Measurements from ENCODE around the gene UGT3A2. TPM values are rescaled to one million over a fixed set of nuclear protein-coding genes. Genes with fewer than 3 reads are reported as not detected.
A peak's percentile ranks its signal among the peaks of the same experiment; 100 is the strongest.

The UGT3A2 gene
- not detected for total RNA-seq

DNA sequence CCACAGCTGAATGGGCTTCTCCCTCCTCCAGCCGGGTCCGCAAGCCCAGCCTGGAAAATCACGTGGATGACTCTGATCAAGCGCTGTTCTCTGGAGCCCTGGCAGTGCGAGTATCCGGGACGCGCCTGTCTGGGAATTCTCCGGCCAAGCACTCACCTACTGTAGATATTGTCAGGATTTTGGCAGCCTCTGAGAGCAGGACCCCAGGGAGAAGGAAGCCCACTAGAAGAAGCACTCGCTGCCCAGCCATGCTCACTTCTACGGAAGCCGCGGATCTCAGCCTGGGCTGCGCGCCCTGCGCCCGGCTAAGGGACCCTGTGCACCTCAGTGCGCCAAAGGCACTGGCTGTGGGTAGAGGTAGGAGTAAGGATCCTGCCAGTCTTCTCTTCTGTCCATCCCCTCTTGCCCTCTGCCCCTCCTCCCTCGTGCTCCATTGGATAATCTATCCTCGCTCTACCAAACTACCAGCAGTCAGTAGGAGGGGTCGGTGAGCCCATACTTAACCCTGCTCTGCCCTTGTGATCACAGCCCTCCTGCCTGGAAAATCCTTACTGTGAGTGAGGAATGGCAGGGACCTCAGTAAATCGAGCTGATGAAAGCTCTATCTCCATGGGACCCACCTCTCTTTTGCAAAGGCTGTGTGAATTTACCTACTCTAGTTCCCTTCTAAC, at the start of gene UGT3A2:
Gene UGT3A2, minus strand, starts transcription at position 343 of the 671 bp plus-strand sequence. Its CDS starts 93 bp downstream, at position 250.
- ATAC-seq, result no peak

- ATAC-seq, result no peak
Measured at GRCh38 chr5:36111238-36111637, 44.6 kb upstream of the UGT3A2 start.

DNA sequence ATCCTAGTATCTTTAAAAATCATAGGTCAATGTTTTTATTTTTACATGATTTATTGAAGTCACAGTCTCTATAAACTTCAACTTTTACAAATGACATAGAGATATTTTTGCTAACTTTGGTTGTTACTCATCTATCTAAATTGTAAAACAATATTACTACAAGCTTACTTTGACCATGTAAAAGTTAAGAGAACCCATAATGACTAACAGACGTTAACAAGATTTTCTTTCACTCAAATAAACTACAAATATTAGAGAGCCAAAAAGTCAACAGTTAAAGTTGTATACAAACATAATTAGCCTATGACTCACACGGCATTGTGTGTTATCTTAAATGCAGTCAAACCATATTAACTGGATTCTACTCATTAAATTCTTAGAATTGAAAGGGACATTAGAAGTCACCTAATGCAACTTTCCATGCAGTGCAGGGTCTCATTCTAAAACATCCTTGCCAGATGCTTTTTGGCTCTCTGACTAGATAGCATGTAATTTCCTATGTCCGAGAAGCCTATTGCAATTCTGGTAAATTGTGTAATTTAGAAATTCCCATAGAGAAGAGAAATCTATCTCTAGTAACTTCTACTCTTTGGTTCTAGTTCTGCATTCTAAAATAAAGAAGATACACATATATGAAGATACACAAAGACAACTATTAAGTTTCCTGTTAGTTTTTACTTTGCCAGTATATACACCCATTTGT, 42.2 kb upstream of the UGT3A2 start:
- ATAC-seq, result no peak

DNA sequence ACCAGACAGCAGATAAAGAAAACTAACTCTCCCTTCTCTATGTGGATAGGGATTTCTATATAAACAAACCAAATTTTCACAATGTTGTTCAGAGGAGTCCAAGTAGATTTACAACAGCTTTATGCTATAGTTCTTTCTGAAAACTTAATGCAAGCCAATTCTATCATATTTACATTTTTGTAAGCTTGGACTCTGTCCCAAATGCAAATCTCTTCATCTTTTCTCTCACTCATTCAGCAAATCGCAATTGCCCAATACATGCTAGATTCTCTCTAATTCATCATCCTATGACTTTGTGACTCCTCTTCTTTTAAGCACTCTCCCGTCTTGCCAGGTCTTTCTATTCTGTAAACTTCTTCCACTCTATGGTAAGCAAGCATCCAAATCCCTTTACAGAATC, 39.1 kb upstream of the UGT3A2 start:
- ATAC-seq, result no peak

DNA sequence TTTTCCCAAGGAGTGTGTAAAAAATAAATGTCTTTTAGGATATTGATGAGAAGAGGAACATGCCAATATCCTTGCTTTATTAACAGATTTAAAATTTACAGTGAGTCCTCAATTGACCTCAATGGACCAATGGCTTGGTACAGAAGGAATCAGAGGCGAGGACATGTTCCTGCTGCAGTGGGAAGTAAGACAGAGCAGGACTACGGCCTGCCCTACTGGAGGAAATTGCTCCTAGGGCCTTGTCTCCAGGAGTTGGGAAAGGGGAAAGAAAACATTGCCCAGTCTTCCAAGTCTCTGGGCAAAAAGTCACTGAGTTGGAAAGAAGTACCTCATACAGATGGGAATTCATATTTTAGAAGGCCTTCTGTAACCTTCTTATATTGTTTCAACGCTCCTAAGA, 33.1 kb upstream of the UGT3A2 start:
- ATAC-seq, result no peak

DNA sequence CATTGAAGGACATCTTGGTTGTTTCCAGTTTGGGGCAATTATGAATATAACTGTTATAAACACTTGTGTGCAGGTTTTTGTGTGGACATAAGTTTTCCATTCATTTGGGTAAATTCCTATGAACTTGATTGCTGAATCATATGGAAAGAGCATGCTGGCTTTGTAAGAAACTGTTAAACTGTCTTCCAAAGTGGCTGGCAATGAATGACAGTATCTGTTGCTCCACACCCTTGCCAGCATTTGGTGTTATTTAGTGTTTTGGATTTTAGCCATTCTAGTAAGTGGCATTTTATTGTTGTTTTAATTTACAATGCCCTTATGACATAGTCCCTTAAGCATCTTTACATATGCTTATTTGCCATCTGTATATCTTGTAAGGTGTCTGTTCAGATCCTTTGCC, 29.8 kb upstream of the UGT3A2 start:
- no peak for ATAC-seq

DNA sequence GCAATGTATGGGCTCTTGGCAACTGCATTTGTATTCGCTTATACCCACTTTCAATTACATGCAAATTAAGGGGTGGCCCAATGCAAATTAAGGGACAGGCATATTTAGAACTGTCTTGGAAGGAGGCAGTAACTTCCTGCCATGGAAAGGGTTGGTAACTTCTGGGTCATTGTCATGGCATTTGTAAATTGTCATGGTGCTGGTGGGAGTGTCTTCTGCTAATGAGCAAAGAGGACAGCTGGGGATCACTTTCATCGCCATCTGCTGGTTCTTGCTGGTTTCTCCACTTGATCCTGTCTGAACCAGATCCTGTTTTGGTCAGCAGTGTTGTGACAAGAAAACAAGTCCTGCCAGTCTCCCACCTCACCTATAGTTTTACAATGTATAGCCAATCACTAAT, 23.3 kb upstream of the UGT3A2 start:
- ATAC-seq, result peak; percentile 80

- peak; percentile 79 for ATAC-seq
Measured at GRCh38 chr5:36079200-36079781, 12.6 kb upstream of the UGT3A2 start.

- no peak for ATAC-seq
Measured at GRCh38 chr5:36078430-36078829, 11.7 kb upstream of the UGT3A2 start.

DNA sequence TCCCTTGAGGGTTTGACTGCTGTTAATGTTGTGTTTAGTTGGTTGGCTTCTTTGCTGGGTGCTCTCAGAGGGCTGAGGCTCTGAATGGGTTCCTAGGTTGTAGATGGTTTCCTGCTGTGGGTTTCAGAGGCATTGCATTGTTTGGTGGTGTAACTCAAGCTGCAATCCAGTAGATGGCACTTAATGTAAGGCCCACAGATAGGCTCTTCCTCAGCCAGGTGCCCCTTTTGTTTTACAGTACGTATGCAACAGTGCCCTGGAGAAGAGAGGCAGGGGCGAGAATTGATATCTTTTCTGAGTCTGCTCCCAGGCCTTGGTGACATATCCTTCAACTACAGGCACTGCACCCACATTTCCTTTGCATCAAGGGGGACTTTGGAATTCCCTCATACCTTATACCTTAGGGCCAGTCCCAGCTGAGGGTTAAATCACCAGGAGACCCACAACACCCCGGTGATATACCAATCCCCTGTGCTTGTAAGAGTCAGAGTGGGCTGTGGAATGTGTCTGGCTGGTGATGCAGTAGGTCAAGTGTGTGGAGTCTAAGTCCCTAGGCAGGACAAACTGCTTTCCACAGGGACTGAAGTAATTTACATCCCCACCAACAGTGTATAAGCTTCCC, 7.0 kb upstream of the UGT3A2 start:
- ATAC-seq, result no peak

DNA sequence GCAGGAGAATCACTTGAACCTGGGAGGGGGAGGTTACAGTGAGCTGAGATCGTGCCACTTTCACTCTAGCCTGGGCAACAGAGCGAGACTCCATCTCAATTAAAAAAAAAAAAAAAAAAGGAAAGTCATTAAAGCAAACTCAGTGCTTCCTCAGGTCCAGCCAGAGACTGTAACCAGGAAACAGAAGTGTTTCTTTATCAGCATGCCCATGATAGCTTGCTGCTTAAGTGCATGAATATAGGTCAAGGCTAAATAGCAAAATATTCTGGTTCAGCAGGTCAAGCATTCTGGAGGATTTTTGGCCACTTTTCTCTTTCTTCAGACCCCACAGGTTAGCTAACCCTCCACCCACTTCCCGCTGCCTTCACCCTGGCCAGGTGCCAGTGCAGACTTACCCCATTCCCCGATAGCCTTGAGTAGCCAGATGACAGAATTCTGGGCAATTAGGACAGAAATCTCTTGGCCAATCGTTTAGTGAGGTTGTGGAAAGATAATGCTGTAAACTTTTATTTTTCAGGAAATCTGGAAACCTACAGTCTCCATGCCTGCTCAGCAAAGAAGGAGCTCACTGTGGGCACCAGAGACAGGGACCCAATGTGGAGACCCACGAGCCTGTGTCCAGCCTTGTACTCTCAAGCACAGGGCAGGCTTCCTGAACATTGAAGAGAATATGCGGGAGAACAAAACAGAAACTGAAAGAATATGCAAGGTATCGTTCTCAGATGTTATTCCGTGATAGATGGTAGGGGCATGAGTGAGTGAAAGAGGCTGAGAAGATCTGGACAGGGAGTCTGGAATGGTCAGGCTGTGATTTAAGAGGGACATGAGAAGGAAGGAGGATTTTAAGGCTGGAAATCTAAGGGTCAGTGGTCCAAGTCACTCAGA, 4.2 kb upstream of the UGT3A2 start:
- no peak for ATAC-seq

- ATAC-seq, result no peak
Measured at GRCh38 chr5:36068751-36069281, 2.1 kb upstream of the UGT3A2 start.

GRCh38 chr5:36066001-36066539, 612 bp downstream of the UGT3A2 start:
- ATAC-seq, result no peak

DNA sequence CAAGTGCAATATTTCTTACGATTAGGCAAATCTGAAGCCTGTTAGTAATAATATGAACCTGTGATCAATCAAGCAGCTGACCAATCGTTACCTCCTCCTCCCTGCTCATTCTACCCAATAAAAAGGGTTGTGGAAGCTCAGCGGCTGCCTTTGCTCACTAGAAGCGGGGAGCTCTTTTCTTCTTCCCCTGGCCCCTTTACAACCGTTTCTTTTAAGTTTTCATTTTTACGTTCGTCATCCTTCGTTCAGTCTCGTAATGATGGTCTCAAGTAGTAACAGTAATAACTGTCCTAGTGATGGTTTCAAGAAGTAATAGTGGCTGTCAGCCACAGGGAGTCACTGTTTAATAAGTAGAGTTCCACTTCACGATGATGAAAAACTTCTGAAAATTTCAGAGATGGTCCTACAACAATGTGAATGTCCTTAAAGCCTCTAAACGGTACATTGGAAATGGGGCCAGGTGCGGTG, 6.2 kb downstream of the UGT3A2 start:
- ATAC-seq, result no peak

- no peak for ATAC-seq
Measured at GRCh38 chr5:36059571-36060419, 6.9 kb downstream of the UGT3A2 start.

- ATAC-seq, result no peak
Measured at GRCh38 chr5:36058776-36059175, 7.9 kb downstream of the UGT3A2 start.

DNA sequence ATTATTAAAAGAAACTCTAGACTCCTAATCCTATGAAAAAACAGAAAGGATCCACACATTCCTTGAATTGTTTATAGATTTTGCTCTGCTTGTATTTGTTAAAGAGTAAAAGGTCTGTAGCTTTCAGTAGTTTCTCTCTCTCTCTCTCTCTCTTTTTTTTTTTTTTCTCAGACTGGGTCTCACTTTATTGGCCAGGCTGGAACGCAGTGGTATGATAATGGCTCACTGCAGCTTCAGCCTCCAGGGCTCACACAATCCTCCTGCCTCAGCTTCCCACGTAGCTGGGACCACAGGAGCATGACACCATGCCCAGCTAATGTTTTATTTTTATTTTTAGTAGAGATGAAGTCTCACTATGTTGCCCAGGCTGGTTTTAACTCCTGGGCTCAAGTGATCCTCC, 9.3 kb downstream of the UGT3A2 start:
- no peak for ATAC-seq

- ATAC-seq, result no peak
Measured at GRCh38 chr5:36056422-36056821, 10.3 kb downstream of the UGT3A2 start.

DNA sequence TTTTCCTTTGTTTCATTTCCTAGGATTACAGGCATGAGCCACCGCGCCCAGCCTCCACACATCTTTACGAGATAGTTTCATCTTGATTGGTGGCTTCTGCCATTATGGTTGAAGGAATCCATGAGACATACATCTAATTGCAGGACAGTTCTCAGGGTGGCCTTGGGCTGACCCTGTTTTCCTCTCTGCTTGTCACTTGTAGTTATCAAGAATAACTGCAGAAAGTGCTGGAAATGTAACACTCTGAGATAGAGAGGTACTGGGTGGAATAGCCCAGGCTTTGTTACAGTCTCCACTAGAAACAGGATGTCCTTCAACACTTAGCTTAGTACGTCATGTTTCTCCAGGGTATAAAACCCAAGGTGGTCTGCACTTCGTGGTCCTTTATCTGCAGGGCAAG, 10.7 kb downstream of the UGT3A2 start:
- ATAC-seq, result no peak

- ATAC-seq, result no peak
Measured at GRCh38 chr5:36054647-36055046, 12.0 kb downstream of the UGT3A2 start.

GRCh38 chr5:36052538-36052937, 14.1 kb downstream of the UGT3A2 start:
- no peak for ATAC-seq
